BLaER1 treated with 17β-estradiol and CSF1 and Interleukin-3, amounts not matched to agents 10 nM and 100 nM (cell line): ENCODE results near the gene GALNT2.

ENCODE experiments used
- H3K27ac ChIP-seq, 11 experiments: shearing (Covaris generic); formaldehyde crosslinking; 2 replicates each; pipeline ENCODE4 v1.8.1; 2022
- H3K27me3 ChIP-seq, 11 experiments: shearing (Covaris generic); formaldehyde crosslinking; 2 replicates each; pipeline ENCODE4 v1.8.1; 2022
- H3K36me3 ChIP-seq, 11 experiments: shearing (Covaris generic); formaldehyde crosslinking; 2 replicates each; pipeline ENCODE4 v1.8.1; 2022
- H3K4me1 ChIP-seq, 10 experiments: shearing (Covaris generic); formaldehyde crosslinking; 2 replicates each; pipeline ENCODE4 v1.8.1; 2022
- H3K4me2 ChIP-seq, 11 experiments: shearing (Covaris generic); formaldehyde crosslinking; 2 replicates each; pipeline ENCODE4 v1.8.1; 2022
- H3K4me3 ChIP-seq, 10 experiments: shearing (Covaris generic); formaldehyde crosslinking; 2 replicates each; pipeline ENCODE4 v1.8.1; 2022
- H3K9ac ChIP-seq, 11 experiments: shearing (Covaris generic); formaldehyde crosslinking; 2 replicates each; pipeline ENCODE4 v1.8.1; 2022
- H3K9me3 ChIP-seq, 11 experiments: shearing (Covaris generic); formaldehyde crosslinking; replicated peaks in 1 of 11; 2 replicates each; pipeline ENCODE4 v1.8.1; 2022
- H4K20me1 ChIP-seq, 11 experiments: shearing (Covaris generic); formaldehyde crosslinking; 2 replicates each; pipeline ENCODE4 v1.8.1; 2022
- Cebpa-rat ChIP-seq, 11 experiments: shearing (Covaris generic); IDR thresholded peaks; 2 replicates each; pipeline ENCODE4 v1.8.1; 2022

The GALNT2 gene

GRCh38 chr1:230188826-230189225 is 121.8 kb downstream of the GALNT2 start:
- Histone ChIP-seq H3K9me3 (no peaks in the 10 kb centered on the region), H4K20me1 (peaks cover 0 to 100% (median 95%) of the 10 kb centered on the region in 11 experiments; a peak in 19 of 22 replicates), H3K27ac (no peak overlapping the region), H3K4me3 (no peak overlapping the region), H3K4me1 (peaks cover 50 to 98% (median 66%) of the 10 kb centered on the region in 10 experiments), H3K9ac (no peak overlapping the region), H3K4me2 (peak overlapping the region in 2 of 11 experiments; percentile 23 to 25; a peak in 2 of 22 replicates), H3K27me3 (no peaks in the 10 kb centered on the region), H3K36me3 (peaks cover 0 to 88% (median 14%) of the 10 kb centered on the region in 11 experiments; a peak in 17 of 22 replicates)
- no peak for TF ChIP-seq Cebpa-rat (IDR thresholded peaks at IDR 0.05)

GRCh38 chr1:230189341-230189740 is 122.3 kb downstream of the GALNT2 start:
- Histone ChIP-seq H3K36me3 (peaks cover 0 to 88% (median 19%) of the 10 kb centered on the region in 11 experiments; a peak in 17 of 22 replicates), H3K9me3 (no peaks in the 10 kb centered on the region), H3K9ac (no peak overlapping the region), H3K27me3 (no peaks in the 10 kb centered on the region), H4K20me1 (peaks cover 0 to 100% (median 95%) of the 10 kb centered on the region in 11 experiments; a peak in 19 of 22 replicates), H3K4me1 (peaks cover 50 to 98% (median 68%) of the 10 kb centered on the region in 10 experiments), H3K4me2 (peak overlapping the region in 3 of 11 experiments; percentile 23 to 47 (median 25); a peak in 3 of 22 replicates), H3K4me3 (no peak overlapping the region), H3K27ac (no peak overlapping the region)
- TF ChIP-seq Cebpa-rat (IDR thresholded peaks at IDR 0.05), result no peak

GRCh38 chr1:230189824-230190223 is 122.8 kb downstream of the GALNT2 start:
- Histone ChIP-seq H3K9me3 (no peaks in the 10 kb centered on the region), H3K4me2 (peak overlapping the region in 4 of 11 experiments; percentile 10 to 47 (median 24); a peak in 4 of 22 replicates), H4K20me1 (peaks cover 0 to 100% (median 95%) of the 10 kb centered on the region in 11 experiments; a peak in 19 of 22 replicates), H3K27me3 (no peaks in the 10 kb centered on the region), H3K4me3 (no peak overlapping the region), H3K36me3 (peaks cover 0 to 88% (median 24%) of the 10 kb centered on the region in 11 experiments; a peak in 17 of 22 replicates), H3K27ac (no peak overlapping the region), H3K9ac (no peak overlapping the region), H3K4me1 (peaks cover 49 to 98% (median 69%) of the 10 kb centered on the region in 10 experiments)
- TF ChIP-seq Cebpa-rat (IDR thresholded peaks at IDR 0.05), result no peak

- no peak for TF ChIP-seq Cebpa-rat (IDR thresholded peaks at IDR 0.05)
- no peaks in the 10 kb centered on the region for H3K9me3 ChIP-seq
- peak overlapping the region in 7 of 11 experiments; percentile 27 to 67 (median 50); a peak in 14 of 22 replicates for H3K27ac ChIP-seq
- peaks cover 34 to 98% (median 64%) of the 10 kb centered on the region in 10 experiments for H3K4me1 ChIP-seq
- no peaks in the 10 kb centered on the region for H3K27me3 ChIP-seq
- peaks cover 0 to 100% (median 95%) of the 10 kb centered on the region in 11 experiments; a peak in 19 of 22 replicates for H4K20me1 ChIP-seq
- H3K4me3 ChIP-seq, result no peak overlapping the region; a peak in 1 of 20 replicates
- peaks cover 4 to 89% (median 36%) of the 10 kb centered on the region in 11 experiments; a peak in 20 of 22 replicates for H3K36me3 ChIP-seq
- peak overlapping the region; percentile 14 to 87 (median 56) for H3K4me2 ChIP-seq
- peak overlapping the region in 1 of 11 experiments; percentile 1; a peak in 2 of 22 replicates for H3K9ac ChIP-seq
These were observed 124.2 kb downstream of the GALNT2 start for GRCh38 chr1:230191079-230191804.

- no peak for TF ChIP-seq Cebpa-rat (IDR thresholded peaks at IDR 0.05)
- peak overlapping the region; percentile 14 to 87 (median 56); a peak in 20 of 22 replicates for H3K4me2 ChIP-seq
- peaks cover 28 to 98% (median 63%) of the 10 kb centered on the region in 10 experiments for H3K4me1 ChIP-seq
- peak overlapping the region in 7 of 11 experiments; percentile 27 to 67 (median 50); a peak in 13 of 22 replicates for H3K27ac ChIP-seq
- peak overlapping the region in 1 of 11 experiments; percentile 1; a peak in 1 of 22 replicates for H3K9ac ChIP-seq
- H3K4me3 ChIP-seq, result no peak overlapping the region; a peak in 1 of 20 replicates
- no peaks in the 10 kb centered on the region for H3K9me3 ChIP-seq
- H3K36me3 ChIP-seq, result peaks cover 4 to 95% (median 41%) of the 10 kb centered on the region in 11 experiments; a peak in 20 of 22 replicates
- no peaks in the 10 kb centered on the region for H3K27me3 ChIP-seq
- peaks cover 0 to 100% (median 95%) of the 10 kb centered on the region in 11 experiments; a peak in 19 of 22 replicates for H4K20me1 ChIP-seq
These were observed 124.8 kb downstream of the GALNT2 start for GRCh38 chr1:230191855-230192254.

GRCh38 chr1:230194525-230194924 is 127.5 kb downstream of the GALNT2 start:
- H3K27me3 ChIP-seq, result no peaks in the 10 kb centered on the region
- H4K20me1 ChIP-seq, result peaks cover 0 to 100% (median 86%) of the 10 kb centered on the region in 11 experiments; a peak in 19 of 22 replicates
- H3K4me3 ChIP-seq, result no peak overlapping the region
- H3K27ac ChIP-seq, result peak overlapping the region in 2 of 11 experiments; percentile 11 to 13; a peak in 1 of 22 replicates
- peaks cover 4 to 96% (median 54%) of the 10 kb centered on the region in 11 experiments; a peak in 18 of 22 replicates for H3K36me3 ChIP-seq
- H3K9me3 ChIP-seq, result no peaks in the 10 kb centered on the region
- H3K9ac ChIP-seq, result no peak overlapping the region; a peak in 1 of 22 replicates
- peaks cover 21 to 81% (median 53%) of the 10 kb centered on the region in 10 experiments for H3K4me1 ChIP-seq
- no peak for TF ChIP-seq Cebpa-rat (IDR thresholded peaks at IDR 0.05)
- peak overlapping the region in 8 of 11 experiments; percentile 2 to 32 (median 23); a peak in 12 of 22 replicates for H3K4me2 ChIP-seq

- TF ChIP-seq Cebpa-rat (IDR thresholded peaks at IDR 0.05), result no peak
- Histone ChIP-seq H3K9me3 (no peaks in the 10 kb centered on the region), H3K4me1 (peaks cover 20 to 75% (median 50%) of the 10 kb centered on the region in 10 experiments), H4K20me1 (peaks cover 0 to 100% (median 82%) of the 10 kb centered on the region in 11 experiments; a peak in 19 of 22 replicates), H3K9ac (peak overlapping the region in 1 of 11 experiments; percentile 40; a peak in 2 of 22 replicates), H3K27me3 (no peaks in the 10 kb centered on the region), H3K4me2 (peak overlapping the region in 7 of 11 experiments; percentile 12 to 32 (median 24); a peak in 10 of 22 replicates), H3K36me3 (peaks cover 4 to 95% (median 53%) of the 10 kb centered on the region in 11 experiments; a peak in 19 of 22 replicates), H3K27ac (peak overlapping the region in 2 of 11 experiments; percentile 2 to 11; a peak in 1 of 22 replicates), H3K4me3 (no peak overlapping the region)
These were observed 128.2 kb downstream of the GALNT2 start for GRCh38 chr1:230195199-230195598.

GRCh38 chr1:230196077-230196476 is 129.0 kb downstream of the GALNT2 start:
- no peak overlapping the region for H3K4me2 ChIP-seq
- no peak overlapping the region for H3K4me3 ChIP-seq
- peaks cover 4 to 95% (median 59%) of the 10 kb centered on the region in 11 experiments; a peak in 20 of 22 replicates for H3K36me3 ChIP-seq
- H3K9ac ChIP-seq, result no peak overlapping the region
- TF ChIP-seq Cebpa-rat (IDR thresholded peaks at IDR 0.05), result no peak
- no peaks in the 10 kb centered on the region for H3K27me3 ChIP-seq
- H3K27ac ChIP-seq, result peak overlapping the region in 1 of 11 experiments; percentile 11; a peak in 1 of 22 replicates
- H4K20me1 ChIP-seq, result peaks cover 0 to 100% (median 78%) of the 10 kb centered on the region in 11 experiments; a peak in 19 of 22 replicates
- peaks cover 12 to 66% (median 42%) of the 10 kb centered on the region in 10 experiments for H3K4me1 ChIP-seq
- no peaks in the 10 kb centered on the region for H3K9me3 ChIP-seq
